PC-3 (cell line): ENCODE measurements around the gene PADI2. TPM values are rescaled to one million over a fixed set of nuclear protein-coding genes. Genes with fewer than 3 reads are reported as not detected.
A peak's percentile ranks its signal among the peaks of the same experiment; 100 is the strongest.

Experiments
- ATAC-seq: fragments of 200-7000 bp; cut with Tn5 transposase; 2 replicates; pipeline ENCODE4 v1.9.1; 2020; ENCODE audit warnings: mild to moderate bottlenecking, moderate library complexity
- BruUV-seq: library from RNA; stranded (reverse); fragments of 400-500 nt; replicated peaks from 2 replicates; lab custom pipeline; 2021; lab: Mats Ljungman, UMichigan
- CTCF ChIA-PET: fragments of 300-600 bp; sonication (Branson Sonifier 250); formaldehyde crosslinking; loops from one replicate; lab custom pipeline; 2022; ENCODE audit warnings: antibody characterized with exemption; lab: Charles Lee
- POLR2A ChIA-PET: fragments of 300-600 bp; sonication (Branson Sonifier 250); formaldehyde crosslinking; loops from one replicate; lab custom pipeline; 2022; ENCODE audit warnings: antibody characterized with exemption; ENCODE audit not compliant: unreplicated experiment; lab: Charles Lee
- DNase-seq: peaks from one replicate; pipeline ENCODE4 v3.0.0-alpha.2; 2015
- H2AFZ ChIP-seq: fragments of 300-600 bp; sonication (generic); 2 replicates; pipeline ENCODE4 v1.6.0; 2016; ENCODE audit warnings: antibody characterized with exemption, low read length
- H3F3A ChIP-seq: fragments of 300-600 bp; sonication (generic); one replicate; pipeline ENCODE4 v1.6.0; 2017; ENCODE audit warnings: antibody characterized with exemption, low read length, control low read depth, mild to moderate bottlenecking; ENCODE audit not compliant: unreplicated experiment
- H3K27ac ChIP-seq: fragments of 300-600 bp; sonication (generic); 2 replicates; pipeline ENCODE4 v1.5.1; 2016; ENCODE audit warnings: mild to moderate bottlenecking, low read length
- H3K27me3 ChIP-seq: fragments of 300-600 bp; sonication (generic); 2 replicates; pipeline ENCODE4 v1.6.1; 2016; ENCODE audit warnings: low read length, mixed read lengths
- H3K36me3 ChIP-seq: fragments of 300-600 bp; sonication (generic); 2 replicates; pipeline ENCODE4 v1.6.1; 2016; ENCODE audit warnings: low read depth, mixed run types, low read length, mixed read lengths
- H3K4me1 ChIP-seq: fragments of 300-600 bp; sonication (generic); 2 replicates; pipeline ENCODE4 v1.5.1; 2016; ENCODE audit warnings: low read length; ENCODE audit not compliant: insufficient read depth
- H3K4me2 ChIP-seq: fragments of 300-600 bp; sonication (generic); 2 replicates; pipeline ENCODE4 v1.6.0; 2016; ENCODE audit warnings: low read length
- H3K4me3 ChIP-seq: fragments of 300-600 bp; sonication (generic); 2 replicates; pipeline ENCODE4 v1.5.1; 2016; ENCODE audit warnings: mild to moderate bottlenecking, low read length, mixed read lengths
- H3K79me2 ChIP-seq: fragments of 300-600 bp; sonication (generic); 2 replicates; pipeline ENCODE4 v1.6.1; 2017; ENCODE audit warnings: low read length, mixed read lengths
- H3K9ac ChIP-seq: fragments of 300-600 bp; sonication (generic); 2 replicates; pipeline ENCODE4 v1.6.0; 2016; ENCODE audit warnings: mild to moderate bottlenecking, low read length
- H3K9me2 ChIP-seq: fragments of 300-600 bp; sonication (generic); replicated peaks from 2 replicates; pipeline ENCODE4 v1.6.1; 2016; ENCODE audit warnings: mixed run types, low read length, mixed read lengths
- H3K9me3 ChIP-seq: fragments of 300-600 bp; sonication (generic); 2 replicates; pipeline ENCODE4 v1.6.1; 2016; ENCODE audit warnings: low read length, mixed read lengths
- H4K20me1 ChIP-seq: fragments of 300-600 bp; sonication (generic); 2 replicates; pipeline ENCODE4 v1.6.1; 2016; ENCODE audit warnings: low read length, mixed read lengths
- CTCF ChIP-seq: fragments of 300-600 bp; sonication (generic); conservative IDR thresholded peaks from 2 replicates; pipeline ENCODE4 v1.5.1; 2017; ENCODE audit warnings: antibody characterized with exemption, low read depth, mild to moderate bottlenecking, low read length
- EZH2 ChIP-seq: fragments of 300-600 bp; sonication (generic); IDR thresholded peaks from one replicate; pipeline ENCODE4 v1.6.1; 2017; ENCODE audit warnings: antibody characterized with exemption, mild to moderate bottlenecking, low read length; ENCODE audit not compliant: unreplicated experiment
- EZH2phosphoT487 ChIP-seq: fragments of 300-600 bp; sonication (generic); IDR thresholded peaks from 2 replicates; pipeline ENCODE4 v1.6.1; 2018; ENCODE audit warnings: mild to moderate bottlenecking, antibody characterized with exemption, low read length, borderline replicate concordance
- intact Hi-C: fragments of 100-400 bp; cut with micrococcal nuclease; formaldehyde crosslinking; loops from 2 replicates; pipeline ENCODE4 v1.9.0; 2023
- total RNA-seq: library from RNA; depleted of rRNA; stranded (reverse); fragments of >200 nt; gene quantifications from 2 replicates; pipeline ENCODE4 v1.2.3, GENCODE V29; 2014

The PADI2 gene
- total RNA-seq, 1 experiment from 2014 or later, result 2.4 TPM

GRCh38 chr1:17027403-17027802, 91.8 kb downstream of the PADI2 start:
- no TSS peak for BruUV-seq
- H3K9me3 ChIP-seq, result no peaks in the 10 kb centered on the region

GRCh38 chr1:17024721-17025120, 94.5 kb downstream of the PADI2 start:
- H4K20me1 ChIP-seq, result no peaks in the 10 kb centered on the region
- peaks cover 73% of the 10 kb centered on the region for H3K36me3 ChIP-seq
- H3K4me2 ChIP-seq, result no peak overlapping the region
- H3K9me3 ChIP-seq, result no peaks in the 10 kb centered on the region
- TF ChIP-seq EZH2 (no peak), CTCF (no peak), EZH2phosphoT487 (no peak)
- H2AFZ ChIP-seq, result no peak overlapping the region
- POLR2A ChIA-PET, result no interaction called here
- H3K9ac ChIP-seq, result no peak overlapping the region
- BruUV-seq, result no TSS peak
- no peaks in the 10 kb centered on the region for H3K9me2 ChIP-seq
- no peaks in the 10 kb centered on the region for H3K4me1 ChIP-seq
- no peak for DNase-seq
- no peak overlapping the region for H3K4me3 ChIP-seq
- CTCF ChIA-PET, result interaction anchor here (0.6 kb wide), 1 partner anchor 829 kb away, joined by 5 read pairs; no protein-coding TSS in a partner anchor
- ATAC-seq, result no peak
- H3F3A ChIP-seq, result no peaks in the 10 kb centered on the region
- H3K27me3 ChIP-seq, result no peaks in the 10 kb centered on the region
- H3K79me2 ChIP-seq, result no peaks in the 10 kb centered on the region
- H3K27ac ChIP-seq, result no peak overlapping the region
- intact Hi-C loops, result no loop called here

More at GRCh38 chr1:17027403-17027802, 91.8 kb downstream of the PADI2 start:
- ChIA-PET POLR2A (no interaction called here), CTCF (no interaction called here)
- H3F3A ChIP-seq, result no peaks in the 10 kb centered on the region
- no peak overlapping the region for H2AFZ ChIP-seq
- no peak overlapping the region for H3K4me3 ChIP-seq
- H3K4me2 ChIP-seq, result no peak overlapping the region
- H3K27me3 ChIP-seq, result no peaks in the 10 kb centered on the region
- no peaks in the 10 kb centered on the region for H3K4me1 ChIP-seq
- no peaks in the 10 kb centered on the region for H4K20me1 ChIP-seq
- H3K9ac ChIP-seq, result no peak overlapping the region
- TF ChIP-seq CTCF (no peak), EZH2 (no peak), EZH2phosphoT487 (no peak)
- intact Hi-C loops, result no loop called here
- no peak for DNase-seq
- peaks cover under 1% of the 10 kb centered on the region; the same call in 1 of the 2 replicates for H3K79me2 ChIP-seq
- no peak overlapping the region for H3K27ac ChIP-seq
- H3K9me2 ChIP-seq, result no peaks in the 10 kb centered on the region
- H3K36me3 ChIP-seq, result peaks cover 61% of the 10 kb centered on the region
- peak; percentile 80; the same call in 1 of the 2 replicates for ATAC-seq

GRCh38 chr1:17023573-17023972, 95.7 kb downstream of the PADI2 start:
- H4K20me1 ChIP-seq, result no peaks in the 10 kb centered on the region
- ATAC-seq (no peak), DNase-seq (no peak)
- ChIA-PET CTCF (no interaction called here), POLR2A (no interaction called here)
- intact Hi-C loops, result no loop called here
- no peaks in the 10 kb centered on the region for H3K4me1 ChIP-seq
- peaks cover 80% of the 10 kb centered on the region for H3K36me3 ChIP-seq
- no peaks in the 10 kb centered on the region for H3K79me2 ChIP-seq
- no peak overlapping the region for H3K9ac ChIP-seq
- H3F3A ChIP-seq, result peaks cover 6% of the 10 kb centered on the region
- H3K27me3 ChIP-seq, result no peaks in the 10 kb centered on the region
- no peak for TF ChIP-seq CTCF
- TF ChIP-seq EZH2phosphoT487, result no peak
- no peak for TF ChIP-seq EZH2
- no peaks in the 10 kb centered on the region for H3K9me2 ChIP-seq
- H3K4me2 ChIP-seq, result no peak overlapping the region
- no peak overlapping the region for H3K4me3 ChIP-seq
- H2AFZ ChIP-seq, result no peak overlapping the region
- H3K9me3 ChIP-seq, result no peaks in the 10 kb centered on the region
- BruUV-seq, result no TSS peak
- H3K27ac ChIP-seq, result no peak overlapping the region
